GM12878 (cell line): Measurements from ENCODE around the gene WDR91. TPM values are rescaled to one million over a fixed set of nuclear protein-coding genes. Genes with fewer than 3 reads are reported as not detected.

ENCODE experiments used
- ATAC-seq: fragments of 200-7000 bp; cut with Tn5 transposase; 3 replicates; pipeline ENCODE4 v1.9.1; 2020; ENCODE audit warnings: mild to moderate bottlenecking, moderate library complexity
- BruUV-seq: library from RNA; stranded (reverse); fragments of 400-500 nt; replicated peaks from 2 replicates; lab custom pipeline; 2021; lab: Mats Ljungman, UMichigan
- CTCF ChIA-PET: fragments of 300-600 bp; sonication (Branson Sonifier 250); formaldehyde crosslinking; extraction: SDS; loops from one replicate; lab custom pipeline; 2021; ENCODE audit warnings: inconsistent platforms; lab: Yijun Ruan, JAX
- POLR2A ChIA-PET: fragments of 350-600 bp; formaldehyde crosslinking; extraction: SDS; loops from one replicate; lab custom pipeline; 2021; ENCODE audit warnings: inconsistent platforms; lab: Charles Lee
- RAD21 ChIA-PET: fragments of 300-600 bp; sonication (Branson Sonifier 250); formaldehyde crosslinking; loops from one replicate; lab custom pipeline; 2023; ENCODE audit warnings: antibody characterized with exemption; ENCODE audit not compliant: unreplicated experiment; lab: Charles Lee
- SMC1A ChIA-PET: fragments of 300-600 bp; sonication (Branson Sonifier 250); formaldehyde crosslinking; loops from one replicate; lab custom pipeline; 2023; ENCODE audit not compliant: unreplicated experiment, uncharacterized antibody; lab: Charles Lee
- DNase-seq: peaks from one replicate; pipeline ENCODE4 v3.0.0-alpha.2; 2011; ENCODE audit warnings: low read depth, low spot score
- FAIRE-seq: peaks from 3 replicates; lab custom pipeline; 2011; peaks lifted over from hg19 to GRCh38; lab: Jason Lieb, UNC
- H2AFZ ChIP-seq: 2 replicates; pipeline ENCODE4 v1.6.0; 2011; ENCODE audit warnings: low read depth, low read length, control low read depth; ENCODE audit not compliant: control insufficient read depth
- H3K27ac ChIP-seq: 2 replicates; pipeline ENCODE4 v1.5.1; 2011; ENCODE audit warnings: control low read depth; ENCODE audit not compliant: control insufficient read depth, insufficient read depth
- H3K27me3 ChIP-seq, 2 experiments: replicated peaks in 1 of 2; 2 replicates each; pipeline versions ENCODE4 v1.6.0 to v1.6.1; 2011; ENCODE audit warnings: low read length in 1 of 2; ENCODE audit not compliant: control insufficient read depth in 2 of 2, insufficient read depth in 2 of 2
- H3K36me3 ChIP-seq, 2 experiments: 2 replicates each; pipeline ENCODE4 v1.5.1; 2011; ENCODE audit warnings: low read length in 1 of 2; ENCODE audit not compliant: control insufficient read depth in 2 of 2, insufficient read depth in 2 of 2
- H3K4me1 ChIP-seq: 2 replicates; pipeline ENCODE4 v1.6.1; 2011; ENCODE audit warnings: mild to moderate bottlenecking, low read length, moderate library complexity, mixed read lengths; ENCODE audit not compliant: control insufficient read depth, insufficient read depth
- H3K4me2 ChIP-seq: 2 replicates; pipeline ENCODE4 v1.6.0; 2011; ENCODE audit warnings: control low read depth; ENCODE audit not compliant: control insufficient read depth, insufficient read depth
- H3K4me3 ChIP-seq: fragments of 200-600 bp; sonication (generic); 2 replicates; pipeline ENCODE4 v1.5.1; 2016
- H3K79me2 ChIP-seq: 2 replicates; pipeline ENCODE4 v1.6.0; 2011; ENCODE audit warnings: low read length; ENCODE audit not compliant: control insufficient read depth, insufficient read depth
- H3K9ac ChIP-seq: 2 replicates; pipeline ENCODE4 v1.8.0; 2011; ENCODE audit warnings: low read length, control low read depth, mixed read lengths; ENCODE audit not compliant: control insufficient read depth, insufficient read depth
- H3K9me3 ChIP-seq: replicated peaks from 3 replicates; pipeline ENCODE4 v1.5.1; 2011; ENCODE audit warnings: mild to moderate bottlenecking, low read length; ENCODE audit not compliant: control insufficient read depth, insufficient read depth
- H4K20me1 ChIP-seq: 2 replicates; pipeline ENCODE4 v1.6.0; 2011; ENCODE audit not compliant: control insufficient read depth, insufficient read depth
- ATF3 ChIP-seq: IDR thresholded peaks from 2 replicates; pipeline ENCODE4 v1.6.1; 2011; ENCODE audit warnings: low read depth, mild to moderate bottlenecking, low read length, moderate library complexity, borderline replicate concordance; ENCODE audit errors: extremely low read depth
- BHLHE40 ChIP-seq, 2 experiments: fragments of 450-650 bp in 1 of 2; IDR thresholded peaks; 2 replicates each; pipeline ENCODE4 v1.6.1; 2011 to 2017; ENCODE audit warnings: low read depth in 2 of 2, borderline replicate concordance in 1 of 2, improper control_type of control experiment in 1 of 2, low read length in 1 of 2, mild to moderate bottlenecking in 1 of 2
- EZH2 ChIP-seq: IDR thresholded peaks from 2 replicates; pipeline ENCODE4 v1.6.1; 2012; ENCODE audit warnings: low read depth, mild to moderate bottlenecking, control low read depth, inconsistent platforms, low read length, borderline replicate concordance; ENCODE audit not compliant: control insufficient read depth
- FOS ChIP-seq: IDR thresholded peaks from 3 replicates; pipeline ENCODE4 v1.6.1; 2011; ENCODE audit warnings: borderline replicate concordance; ENCODE audit not compliant: insufficient read length; ENCODE audit errors: extremely low read depth
- MYC ChIP-seq: IDR thresholded peaks from 2 replicates; pipeline ENCODE4 v1.6.1; 2011; ENCODE audit warnings: mild to moderate bottlenecking, low read length, moderate library complexity, inconsistent platforms; ENCODE audit not compliant: insufficient read depth, insufficient replicate concordance, insufficient read length, severe bottlenecking
- NRF1 ChIP-seq: conservative IDR thresholded peaks from 2 replicates; pipeline ENCODE4 v1.6.1; 2011; ENCODE audit warnings: mild to moderate bottlenecking, low read depth, low read length, improper control_type of control experiment
- PBX3 ChIP-seq: IDR thresholded peaks from 2 replicates; pipeline ENCODE4 v1.6.1; 2011; ENCODE audit warnings: mild to moderate bottlenecking, low read depth, low read length, moderate library complexity; ENCODE audit not compliant: insufficient replicate concordance
- POU2F2 ChIP-seq: IDR thresholded peaks from 3 replicates; pipeline ENCODE4 v1.6.1; 2011; ENCODE audit warnings: low read depth, mild to moderate bottlenecking, low read length, borderline replicate concordance
- STAT3 ChIP-seq: IDR thresholded peaks from 2 replicates; pipeline ENCODE4 v1.6.1; 2011; ENCODE audit warnings: low read depth, low read length, improper control_type of control experiment
- SUPT20H ChIP-seq: IDR thresholded peaks from 2 replicates; pipeline ENCODE4 v1.6.1; 2011; ENCODE audit warnings: low read depth, mild to moderate bottlenecking, low read length, moderate library complexity, borderline replicate concordance; ENCODE audit not compliant: control insufficient read depth
- TCF3 ChIP-seq: IDR thresholded peaks from 2 replicates; pipeline ENCODE4 v1.6.1; 2012; ENCODE audit warnings: low read depth, mild to moderate bottlenecking, low read length, borderline replicate concordance; ENCODE audit not compliant: insufficient read depth
- YBX1 ChIP-seq: fragments of 450-650 bp; IDR thresholded peaks from 2 replicates; pipeline ENCODE4 v1.6.1; 2016; ENCODE audit warnings: antibody characterized with exemption
- ZNF217 ChIP-seq: fragments of 450-650 bp; IDR thresholded peaks from 2 replicates; pipeline ENCODE4 v1.6.1; 2017; ENCODE audit warnings: antibody characterized with exemption, mild to moderate bottlenecking
- ZZZ3 ChIP-seq: IDR thresholded peaks from 2 replicates; pipeline ENCODE4 v1.6.1; 2011; ENCODE audit warnings: low read depth; ENCODE audit not compliant: control insufficient read depth, insufficient read length
- WGBS: methylation state at CpG from one replicate; pipeline ENCODE4 v1.1.6; 2016; ENCODE audit warnings: low lambda C conversion rate; ENCODE audit not compliant: insufficient replicate concordance, insufficient coverage; ENCODE audit errors: missing lambda C conversion rate; 5-methylcytosine and 5-hydroxymethylcytosine counted together
- in situ Hi-C: fragments of 300-500 bp; cut with MboI; formaldehyde crosslinking; loops from 9 replicates; pipeline ENCODE4 v1.14.3; 2018; ENCODE audit warnings: mixed read lengths
- intact Hi-C: fragments of 100-400 bp; cut with micrococcal nuclease; formaldehyde crosslinking; loops from one replicate; pipeline ENCODE4 v1.14.2; 2022; ENCODE audit not compliant: unreplicated experiment
- polyA plus RNA-seq, 11 experiments: library from polyadenylated mRNA; depleted of rRNA in 4 of 11; unstranded in 6 of 11; stranded (reverse) in 5 of 11; fragments of >200 nt; fragmentation: Nextera tagmentation in 4 of 11; fragmentation: Illumina TruSeq in 1 of 11; extraction: Ambion mirVana in 4 of 11; extraction: Trizol in 1 of 11; gene quantifications; 1 replicate in 1 of 11; 2 replicates in 10 of 11; pipeline versions ENCODE4 v1.2.1 to v1.2.3, GENCODE V29; 2011 to 2016; ENCODE audit warnings: inconsistent platforms in 2 of 11, missing spikeins in 2 of 11, low read depth in 1 of 11
- total RNA-seq, 4 experiments: library from RNA; depleted of rRNA in 3 of 4; stranded (reverse); fragments of >200 nt in 3 of 4; fragmentation: Illumina TruSeq in 1 of 4; extraction: Trizol in 1 of 4; gene quantifications; 2 replicates each; pipeline versions ENCODE4 v1.2.1 to v1.2.3, GENCODE V29; 2013 to 2021

Gene WDR91
- total and polyA plus RNA-seq, 10 of the 15 experiments (the other 5 are each of a cell fraction or from before 2014, with no cell fraction given), result 7.6 to 83.3 (median 16.5) TPM

GRCh38 chr7:135235841-135236240 is 24.5 kb upstream of the WDR91 start:
- Histone ChIP-seq H3K4me2 (no peak overlapping the region), H4K20me1 (no peaks in the 10 kb centered on the region), H3K79me2 (no peaks in the 10 kb centered on the region), H3K27ac (no peak overlapping the region), H3K9me3 (no peaks in the 10 kb centered on the region; the same call in 2 of the 3 replicates), H2AFZ (no peak overlapping the region), H3K4me1 (peaks cover 14% of the 10 kb centered on the region), H3K27me3 (no peaks in the 10 kb centered on the region)
- POLR2A ChIA-PET, result interaction anchor here (1.1 to 4.0 kb wide), 6 partner anchors 9 to 27 kb away, joined by 3 to 30 read pairs (median 9); partner anchors contain the start of gene WDR91
- no peak for FAIRE-seq
- CTCF ChIA-PET, result interaction anchor here (0.7 to 4.3 kb wide), 8 partner anchors 9 to 45 kb away, joined by 3 to 18 read pairs (median 4); no protein-coding TSS in a partner anchor
- SMC1A ChIA-PET, result interaction anchor here (0.8 to 3.9 kb wide), 12 partner anchors 10 to 293 kb away, joined by 3 to 26 read pairs (median 4); partner anchors contain the start of gene WDR91
- ATAC-seq, result peak; percentile 16; the same call in 2 of the 3 replicates
- WGBS, result 81% methylated on average over 5 of the region's 5 CpGs
- BruUV-seq, result no TSS peak
- TF ChIP-seq SUPT20H (no peak), EZH2 (no peak)
- TF ChIP-seq, all 136 proteins: peak for 0
- in situ Hi-C loops, result no loop called here
- Histone ChIP-seq H3K4me3 (no peak overlapping the region), H3K9ac (no peak overlapping the region), H3K36me3 (no peaks in the 10 kb centered on the region)
- DNase-seq, result no peak
- RAD21 ChIA-PET, result interaction anchor here (0.6 to 1.9 kb wide), 5 partner anchors 12 to 88 kb away, joined by 3 to 11 read pairs (median 3); partner anchors contain the start of genes TMEM140 and WDR91
- intact Hi-C loops, result no loop called here

GRCh38 chr7:135234727-135235126 is 23.4 kb upstream of the WDR91 start:
- FAIRE-seq, result no peak
- ChIA-PET POLR2A (interaction anchor here (0.7 to 4.0 kb wide), 3 partner anchors 17 to 50 kb away, joined by 3 to 30 read pairs (median 3); no protein-coding TSS in a partner anchor), RAD21 (interaction anchor here (1.9 kb wide), 1 partner anchor 40 kb away, joined by 11 read pairs; no protein-coding TSS in a partner anchor), SMC1A (interaction anchor here (0.7 to 3.9 kb wide), 8 partner anchors 9 to 87 kb away, joined by 3 to 26 read pairs (median 4); partner anchors contain the start of gene TMEM140), CTCF (interaction anchor here (0.6 to 4.3 kb wide), 7 partner anchors 9 to 601 kb away, joined by 3 to 18 read pairs (median 5); no protein-coding TSS in a partner anchor)
- no peak for ATAC-seq
- Histone ChIP-seq H4K20me1 (no peaks in the 10 kb centered on the region), H3K9me3 (no peaks in the 10 kb centered on the region; the same call in 2 of the 3 replicates), H3K4me1 (peaks cover 14% of the 10 kb centered on the region), H3K4me3 (no peak overlapping the region), H2AFZ (no peak overlapping the region), H3K36me3 (no peaks in the 10 kb centered on the region), H3K9ac (no peak overlapping the region), H3K4me2 (no peak overlapping the region), H3K79me2 (no peaks in the 10 kb centered on the region), H3K27ac (no peak overlapping the region), H3K27me3 (no peaks in the 10 kb centered on the region)
- no TSS peak for BruUV-seq
- in situ Hi-C loops, result no loop called here
- DNase-seq, result no peak
- intact Hi-C loops, result no loop called here
- WGBS, result 50% methylated on average over 4 of the region's 4 CpGs
- TF ChIP-seq BHLHE40 (IDR thresholded peaks at IDR 0.05; ENCODE audit: borderline replicate concordance in 1 of 2, low read depth in 2 of 2, low read length in 1 of 2) (no peak), YBX1 (no peak), STAT3 (no peak), NRF1 (no peak), MYC (no peak), POU2F2 (no peak), ZNF217 (no peak), EZH2 (no peak), ATF3 (no peak), TCF3 (no peak), PBX3 (no peak), ZZZ3 (no peak), FOS (no peak)
